Stimulated activated CD8-positive, alpha-beta memory T cell treated with anti-CD3 and anti-CD28 coated beads, Interleukin-7, amount 100 ng/mL, for 4 hours (primary cell): ENCODE results near the gene GMDS.

ENCODE experiments used
- DNase-seq, 2 donors: peaks; one replicate each; pipeline ENCODE4 v3.0.0-alpha.2; 2020; ENCODE audit warnings: low read depth in 2 of 2

Gene GMDS

GRCh38 chr6:1590580-1590979 lies 654.8 kb downstream of the GMDS start:
- DNase-seq = no peak

DNA sequence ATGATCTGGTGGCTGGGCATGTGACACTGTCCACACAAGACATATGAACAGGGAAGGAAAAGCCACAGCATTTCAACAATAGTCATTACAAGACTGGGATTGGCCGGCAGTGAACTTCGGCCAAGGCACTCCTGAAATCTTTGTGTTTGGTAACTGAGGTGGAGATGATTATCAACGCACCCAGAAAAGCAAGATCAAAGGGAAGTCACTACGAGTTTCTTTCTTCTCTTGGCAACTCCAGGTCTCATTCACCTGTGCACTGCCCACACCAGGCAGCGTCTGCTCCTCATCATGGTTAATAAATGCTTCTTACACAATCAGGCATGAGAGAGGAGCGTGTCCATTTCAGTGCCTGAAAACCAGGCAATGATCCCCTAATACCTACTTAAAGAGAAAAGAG lies 656.2 kb downstream of the GMDS start:
- DNase-seq = no peak

- DNase-seq = no peak
These were observed 657.4 kb downstream of the GMDS start for GRCh38 chr6:1587977-1588376.

- no peak for DNase-seq
These were observed 657.9 kb downstream of the GMDS start for GRCh38 chr6:1587546-1587945.

DNA sequence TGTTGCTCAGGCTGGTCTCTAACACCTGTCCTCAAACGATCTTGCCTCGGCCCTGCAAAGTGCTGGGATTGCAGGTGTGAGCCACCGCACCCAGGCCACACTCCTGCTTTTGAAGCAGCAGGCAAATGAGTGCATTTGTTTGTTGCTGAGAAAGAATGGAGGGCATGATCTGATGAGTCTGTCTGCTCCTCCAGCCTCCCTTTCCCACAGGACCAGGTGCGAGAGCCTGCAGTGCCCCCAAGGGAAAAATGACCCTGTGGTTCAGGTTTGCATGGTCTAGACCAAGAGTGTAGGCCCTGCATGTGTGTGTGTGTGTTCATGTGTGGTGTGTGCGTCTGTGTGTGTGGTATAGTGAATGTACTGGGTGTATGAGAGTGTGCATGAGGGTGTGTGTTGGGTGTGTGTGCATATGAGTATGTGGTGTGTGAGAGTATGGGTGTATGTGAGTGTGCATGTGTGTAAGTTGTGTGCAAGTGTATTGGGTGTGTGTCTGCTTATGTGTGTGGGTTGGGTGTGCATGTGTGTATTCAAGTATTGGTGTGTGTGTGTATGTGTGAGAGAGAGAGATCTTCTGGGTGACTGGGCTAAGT lies 658.4 kb downstream of the GMDS start:
- no peak for DNase-seq

DNA sequence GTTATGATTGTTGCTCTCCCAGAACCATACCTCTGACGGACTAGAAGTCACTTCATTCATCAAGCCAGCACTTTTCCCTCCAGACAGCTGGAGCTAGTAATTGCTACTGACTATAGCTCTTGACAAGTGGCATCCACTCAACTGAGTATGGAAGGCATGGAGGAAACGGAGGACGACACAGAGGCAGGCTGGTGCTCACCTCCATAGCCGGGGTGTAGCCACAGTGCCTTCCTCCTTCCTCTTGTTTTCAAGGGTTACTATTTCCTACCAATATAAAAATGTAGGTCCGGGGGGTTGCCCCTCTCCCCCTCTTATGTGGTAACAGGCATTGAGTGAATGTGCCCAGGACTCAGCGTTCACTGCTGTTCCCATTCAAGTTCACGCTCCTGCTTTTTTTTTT lies 659.1 kb downstream of the GMDS start:
- DNase-seq = no peak

- no peak for DNase-seq
These were observed 659.7 kb downstream of the GMDS start for GRCh38 chr6:1585669-1586049.

DNA sequence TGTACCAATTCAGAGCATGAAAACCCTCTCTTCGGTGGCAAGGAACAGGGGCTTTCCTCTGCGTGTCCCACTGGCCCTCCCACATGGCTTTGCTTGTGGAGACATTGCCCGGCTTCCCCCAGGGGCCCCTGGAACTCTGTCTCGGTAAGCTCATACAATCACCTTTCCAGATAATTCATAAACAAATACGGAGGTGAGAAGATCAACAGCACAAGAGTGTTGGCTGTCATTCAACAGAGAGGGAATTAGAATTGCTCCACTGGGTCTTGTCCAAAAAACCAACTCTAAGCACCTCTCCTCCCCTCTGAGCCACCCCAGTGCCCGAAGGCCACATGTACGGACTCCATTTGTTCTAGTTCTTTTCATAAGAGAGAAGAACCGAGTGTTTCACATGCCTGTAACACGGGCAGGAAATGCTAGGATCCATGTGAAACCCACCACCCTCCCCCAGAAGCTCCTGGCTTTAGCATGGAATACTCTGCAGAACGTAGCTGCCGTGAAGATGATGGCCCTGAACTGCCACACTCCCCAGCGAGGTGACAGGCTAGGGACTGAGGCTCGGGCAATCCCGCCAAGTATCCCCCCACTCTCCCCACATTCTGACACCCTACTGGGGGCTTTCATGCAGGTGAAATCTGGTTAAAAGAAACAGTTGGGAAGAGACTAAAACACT lies 660.3 kb downstream of the GMDS start:
- no peak for DNase-seq

DNA sequence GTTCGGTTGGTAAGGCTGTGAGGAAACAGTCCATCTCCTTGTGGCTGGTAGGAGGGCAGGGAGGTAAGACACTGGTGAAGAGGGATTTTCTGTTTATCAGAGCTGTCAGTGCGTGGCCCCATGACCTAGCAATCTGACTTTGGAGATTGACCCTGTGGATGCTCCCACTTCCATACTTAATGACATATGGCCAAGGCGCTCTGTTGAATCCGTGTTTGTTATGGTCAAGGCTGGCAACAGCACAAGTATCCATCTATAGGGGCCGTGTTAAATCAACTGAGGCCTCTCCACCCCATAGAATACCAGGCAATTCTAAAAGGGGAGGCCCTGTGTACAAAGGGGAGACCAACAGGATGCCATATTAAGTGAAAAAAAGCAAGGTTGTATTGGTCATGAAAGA lies 661.3 kb downstream of the GMDS start:
- DNase-seq = no peak

DNA sequence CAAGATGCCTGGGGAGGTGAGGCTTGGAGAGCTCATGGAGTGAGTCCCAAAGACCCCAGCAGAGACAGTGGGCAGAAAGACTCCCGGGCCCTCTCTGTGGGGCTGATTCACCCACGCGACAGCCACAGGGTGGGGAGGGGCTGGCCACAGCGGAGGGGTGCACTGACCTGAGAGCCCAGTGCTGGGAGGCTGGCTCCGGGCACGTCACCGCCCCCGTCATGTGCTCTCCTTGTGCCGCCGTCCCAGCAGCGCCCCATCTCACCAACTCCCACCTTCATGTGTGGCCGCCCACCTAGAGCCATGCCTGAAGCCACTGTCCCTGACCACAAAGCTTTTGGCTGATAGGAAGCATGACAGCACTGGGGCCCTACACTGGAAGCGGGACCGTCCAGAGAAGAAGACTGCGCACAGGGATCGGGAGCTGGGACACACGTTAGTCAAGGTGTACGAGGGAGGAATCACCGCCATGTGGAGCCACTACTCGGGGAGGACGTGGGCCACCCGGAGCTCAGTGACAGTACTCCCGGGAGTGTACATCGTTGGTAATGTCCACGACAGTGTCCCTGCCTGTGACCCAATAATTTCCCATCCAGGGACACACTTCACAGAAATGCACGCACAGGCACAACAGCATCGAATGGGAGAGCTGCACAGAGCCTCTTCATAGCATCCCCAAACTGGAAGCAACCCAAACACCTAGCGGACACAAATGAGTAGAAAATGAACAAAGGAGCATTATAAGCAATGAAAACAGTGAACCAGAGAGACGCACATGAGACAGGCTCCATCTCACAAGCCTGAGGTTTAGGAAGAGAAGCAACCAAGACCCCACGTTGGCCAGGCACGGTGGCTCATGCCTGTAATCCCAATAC lies 664.0 kb downstream of the GMDS start:
- DNase-seq = no peak

DNA sequence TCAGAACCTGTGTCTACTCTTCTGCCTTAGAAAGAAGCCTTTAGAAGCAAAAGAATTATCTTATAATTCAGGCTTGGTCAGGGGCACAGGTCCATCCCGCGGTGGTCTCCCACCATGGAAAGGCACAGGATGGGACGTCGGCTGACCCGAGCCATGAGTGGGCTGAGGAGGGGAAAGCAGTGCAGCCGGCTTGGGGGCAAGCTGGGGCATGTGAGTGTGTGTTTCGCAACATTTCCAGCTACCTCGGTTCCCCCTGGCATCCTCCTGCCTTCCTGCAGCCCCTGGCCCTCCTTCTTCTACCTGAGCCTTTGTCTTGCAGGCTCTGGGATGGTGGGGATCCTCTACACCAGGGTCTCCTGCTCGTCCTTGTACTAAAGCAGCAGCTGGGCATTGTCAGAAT lies 664.8 kb downstream of the GMDS start:
- no peak for DNase-seq

GRCh38 chr6:1580109-1580508 lies 665.3 kb downstream of the GMDS start:
- DNase-seq = no peak

DNA sequence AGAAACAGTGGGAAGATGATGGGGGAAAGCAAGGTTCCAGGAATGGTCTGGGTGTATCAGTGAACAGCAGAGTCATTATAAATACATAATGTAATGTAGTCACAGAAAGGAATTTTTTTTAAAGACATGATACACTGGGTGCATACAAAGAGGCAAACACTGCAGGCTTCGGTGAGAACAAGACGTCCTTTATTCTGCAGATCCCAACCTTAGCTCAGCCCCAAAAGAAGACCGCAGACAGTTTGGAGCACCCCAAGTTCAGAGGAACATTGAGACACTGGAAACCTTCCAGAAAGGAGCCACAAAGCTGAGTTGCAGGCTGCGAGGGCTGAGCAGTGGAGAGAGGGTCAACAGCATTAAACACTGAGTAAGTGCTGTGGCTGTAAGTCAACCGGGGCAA lies 666.3 kb downstream of the GMDS start:
- no peak for DNase-seq

DNA sequence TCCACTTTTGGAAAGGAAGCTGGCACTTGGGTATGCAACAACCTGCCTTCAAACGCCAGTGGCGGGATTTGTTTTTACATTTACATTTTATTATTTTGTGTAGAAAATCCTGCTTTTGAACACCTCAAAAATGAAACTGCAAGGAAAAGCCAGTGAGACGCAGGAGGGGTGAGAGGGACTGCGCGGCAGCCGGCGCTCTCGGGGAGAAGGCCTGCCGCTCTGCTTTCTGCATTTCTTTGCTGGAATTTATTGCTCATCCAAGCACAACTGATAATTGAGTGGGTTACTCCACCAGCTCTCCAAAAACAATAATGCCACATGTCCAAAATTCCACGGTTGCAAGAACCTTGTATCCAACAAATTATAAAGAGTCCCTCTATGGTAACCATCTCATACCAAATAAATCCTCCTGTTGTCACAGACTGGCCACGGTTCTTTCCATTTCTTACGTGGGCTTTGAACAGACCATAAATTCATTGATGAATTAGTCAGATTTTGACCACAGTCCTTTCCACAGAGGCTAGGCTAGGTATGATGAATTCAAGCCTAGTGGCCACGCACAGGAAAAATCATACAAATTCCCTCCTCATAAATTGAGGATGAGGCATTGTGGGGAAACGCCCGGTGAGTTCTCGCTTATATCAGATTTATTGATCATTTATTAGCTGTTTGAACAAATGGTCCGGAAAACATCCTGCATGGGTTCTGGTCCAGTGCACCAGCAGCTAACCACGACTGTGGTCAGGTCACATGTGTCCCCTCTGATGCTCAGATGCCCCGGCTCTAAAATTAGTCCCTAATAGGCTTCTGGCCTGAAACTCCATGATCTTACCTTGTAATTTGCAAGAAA lies 667.3 kb downstream of the GMDS start:
- DNase-seq = no peak

- no peak for DNase-seq
These were observed 668.2 kb downstream of the GMDS start for GRCh38 chr6:1577146-1577680.

DNA sequence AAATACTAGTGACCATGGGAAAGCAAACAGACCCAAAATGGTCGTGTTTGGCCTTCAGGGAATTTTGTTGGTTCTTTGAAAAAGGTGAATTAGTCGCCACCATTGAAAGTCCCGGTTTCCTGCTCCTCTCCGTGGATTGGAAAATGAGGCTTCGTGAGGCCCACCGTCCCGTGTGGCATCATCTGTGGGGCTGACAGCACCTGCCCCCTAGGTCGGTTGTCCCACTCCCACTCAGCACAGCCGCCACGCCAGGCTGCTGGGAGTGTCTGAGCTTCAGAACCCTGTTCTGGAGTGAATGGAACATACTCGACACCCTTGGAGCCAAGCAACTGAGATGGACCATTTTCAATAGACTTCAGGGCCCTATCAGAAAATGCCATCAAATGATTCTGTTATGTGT lies 668.7 kb downstream of the GMDS start:
- DNase-seq = no peak

- no peak for DNase-seq
These were observed 669.2 kb downstream of the GMDS start for GRCh38 chr6:1576166-1576565.

DNA sequence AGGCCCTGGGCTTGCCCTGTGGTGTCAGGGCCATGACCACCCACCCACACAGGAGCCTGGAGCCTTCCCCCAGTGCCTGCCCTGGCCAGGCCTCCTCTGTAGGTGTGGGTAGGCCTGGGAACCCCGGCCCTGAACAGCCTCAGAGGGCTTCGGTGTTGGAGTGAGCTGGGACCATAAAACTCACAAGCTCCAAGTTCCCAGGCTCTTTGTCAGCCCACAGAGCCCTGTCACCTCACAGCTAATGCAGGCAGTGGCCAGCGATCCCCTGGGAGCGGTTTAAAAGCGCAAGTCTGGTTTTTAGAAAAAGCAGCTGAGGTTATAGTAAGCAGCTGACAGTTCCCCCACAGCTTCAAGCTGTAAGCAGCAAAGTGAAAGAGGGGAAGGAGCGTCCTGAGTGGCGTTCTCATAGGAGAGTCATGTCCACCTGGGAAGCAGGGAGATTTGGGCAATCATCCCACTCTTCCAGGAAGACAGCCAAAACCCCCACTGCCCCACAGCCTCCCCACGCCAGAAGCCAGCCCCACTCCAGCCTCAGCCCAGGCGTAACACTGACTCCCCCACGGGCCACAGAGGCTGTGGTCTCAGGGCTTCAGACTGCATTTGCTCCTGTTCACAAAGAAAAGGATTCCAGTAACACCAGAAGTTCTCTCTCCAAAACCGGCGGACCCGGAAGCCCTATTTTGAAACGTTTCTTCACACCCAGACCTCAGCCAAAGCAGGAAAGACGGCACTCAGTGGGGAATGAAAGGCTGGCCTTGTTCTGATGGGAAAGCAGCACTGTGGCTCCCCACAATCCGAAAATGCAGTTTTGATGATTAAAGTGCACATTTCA lies 670.0 kb downstream of the GMDS start:
- no peak for DNase-seq

- DNase-seq = no peak
These were observed 670.6 kb downstream of the GMDS start for GRCh38 chr6:1574890-1575209.

GRCh38 chr6:1574083-1574761 lies 671.2 kb downstream of the GMDS start:
- no peak for DNase-seq
